Activated T-cell treated with anti-CD3 and anti-CD28 coated beads for 48 hours (primary cell): ENCODE results near the gene REN.
A peak's percentile ranks its signal among the peaks of the same experiment; 100 is the strongest.

ENCODE experiments used
- DNase-seq: peaks from one replicate; pipeline ENCODE4 v3.0.0-alpha.2; 2020; ENCODE audit warnings: low read depth

The REN gene

GRCh38 chr1:204130981-204131892, 34.9 kb downstream of the REN start:
- DNase-seq: no peak

- no peak for DNase-seq
Measured at GRCh38 chr1:204130178-204130577, 36.0 kb downstream of the REN start.

GRCh38 chr1:204128964-204129896, 36.9 kb downstream of the REN start:
- peak; percentile 53 for DNase-seq

GRCh38 chr1:204128464-204128963, 37.6 kb downstream of the REN start:
- DNase-seq: no peak

GRCh38 chr1:204127597-204128242, 38.4 kb downstream of the REN start:
- no peak for DNase-seq

- DNase-seq: no peak
Measured at GRCh38 chr1:204126956-204127355, 39.2 kb downstream of the REN start.

GRCh38 chr1:204126386-204126785, 39.8 kb downstream of the REN start:
- DNase-seq: no peak

- no peak for DNase-seq
Measured at GRCh38 chr1:204125759-204126351, 40.3 kb downstream of the REN start.

- no peak for DNase-seq
Measured at GRCh38 chr1:204124639-204125038, 41.5 kb downstream of the REN start.

GRCh38 chr1:204123376-204123775, 42.8 kb downstream of the REN start:
- no peak for DNase-seq

- no peak for DNase-seq
Measured at GRCh38 chr1:204121840-204122555, 44.1 kb downstream of the REN start.

- DNase-seq: no peak
Measured at GRCh38 chr1:204116539-204116938, 49.6 kb downstream of the REN start.

- DNase-seq: no peak
Measured at GRCh38 chr1:204115116-204115515, 51.0 kb downstream of the REN start.

- no peak for DNase-seq
Measured at GRCh38 chr1:204114606-204115005, 51.5 kb downstream of the REN start.

GRCh38 chr1:204113896-204114295, 52.2 kb downstream of the REN start:
- DNase-seq: no peak

GRCh38 chr1:204112876-204113730, 53.0 kb downstream of the REN start:
- no peak for DNase-seq

- no peak for DNase-seq
Measured at GRCh38 chr1:204110894-204111633, 55.1 kb downstream of the REN start.

- DNase-seq: no peak
Measured at GRCh38 chr1:204108312-204109141, 57.6 kb downstream of the REN start.
